ENCODE data around the gene QPRT.

The QPRT gene

GRCh38 chr16:29678691-29679267 is at the start of gene QPRT (continued):
- TF ChIP-seq ZBTB44 (tag by site-specific recombination; IDR thresholded peaks at IDR 0.05) (no peak), REST (tag by site-specific recombination; IDR thresholded peaks at IDR 0.05) (no peak), ZNF175 (tag by site-specific recombination; IDR thresholded peaks at IDR 0.05) (no peak), ZNF2 (tag by site-specific recombination; IDR thresholded peaks at IDR 0.05) (no peak), ZNF354C (tag by site-specific recombination; IDR thresholded peaks at IDR 0.05; ENCODE audit: borderline replicate concordance, low read depth) (no peak), ZBTB8A (tag by site-specific recombination; IDR thresholded peaks at IDR 0.05) (0 out of 2 replicates have a peak, but pooled peaks have one; percentile 14), ZNF677 (tag by site-specific recombination; IDR thresholded peaks at IDR 0.05) (no peak), ZNF768 (tag by site-specific recombination; IDR thresholded peaks at IDR 0.05) (no peak), MYNN (tag by site-specific recombination; IDR thresholded peaks at IDR 0.05; ENCODE audit: borderline replicate concordance) (no peak), ZNF404 (tag by site-specific recombination; IDR thresholded peaks at IDR 0.05) (no peak), ZSCAN30 (tag by site-specific recombination; IDR thresholded peaks at IDR 0.05) (no peak), ZNF366 (tag by site-specific recombination; conservative IDR thresholded peaks at IDR 0.05) (no peak), MEIS1 (CRISPR knock-in tag; IDR thresholded peaks at IDR 0.05; ENCODE audit: borderline replicate concordance) (no peak), ZNF19 (tag by site-specific recombination; IDR thresholded peaks at IDR 0.05; ENCODE audit: low read depth) (no peak), ZNF280D (tag by site-specific recombination; IDR thresholded peaks at IDR 0.05) (no peak), BCL11A (tag by site-specific recombination; IDR thresholded peaks at IDR 0.05; ENCODE audit: low read depth) (no peak), EGR2 (tag by site-specific recombination; IDR thresholded peaks at IDR 0.05; ENCODE audit: low read depth) (no peak), ZBTB21 (tag by site-specific recombination; IDR thresholded peaks at IDR 0.05) (no peak), SP7 (tag by site-specific recombination; IDR thresholded peaks at IDR 0.05) (no peak), ZNF664 (tag by site-specific recombination; IDR thresholded peaks at IDR 0.05) (no peak), TSHZ1 (tag by site-specific recombination; IDR thresholded peaks at IDR 0.05; ENCODE audit: borderline replicate concordance) (peak; percentile 19; the same call in 1 of the 2 replicates), YY1 (tag by site-specific recombination; IDR thresholded peaks at IDR 0.05) (peak; percentile 39; the same call in 1 of the 2 replicates), ZBTB20 (tag by site-specific recombination; IDR thresholded peaks at IDR 0.05) (peak; percentile 33; the same call in 1 of the 2 replicates), ZBTB7A (tag by site-specific recombination; IDR thresholded peaks at IDR 0.05; ENCODE audit: low read depth) (no peak), ZNF341 (tag by site-specific recombination; IDR thresholded peaks at IDR 0.05; ENCODE audit: low read depth) (peak; percentile 98), ZNF26 (tag by site-specific recombination; IDR thresholded peaks at IDR 0.05) (no peak)
